IPS-18c (cell line): ENCODE data around the gene VIPR1.

Source experiments
- H3K4me3 ChIP-seq: 2 replicates; pipeline ENCODE4 v1.7.0; 2013; ENCODE audit warnings: low read depth, mild to moderate bottlenecking, low read length, moderate library complexity; ENCODE audit not compliant: insufficient read depth
- H3K9me3 ChIP-seq: one replicate; pipeline ENCODE4 v1.6.1; 2013; ENCODE audit warnings: mild to moderate bottlenecking, low read length, moderate library complexity; ENCODE audit not compliant: control insufficient read depth, insufficient read depth

The VIPR1 gene

DNA sequence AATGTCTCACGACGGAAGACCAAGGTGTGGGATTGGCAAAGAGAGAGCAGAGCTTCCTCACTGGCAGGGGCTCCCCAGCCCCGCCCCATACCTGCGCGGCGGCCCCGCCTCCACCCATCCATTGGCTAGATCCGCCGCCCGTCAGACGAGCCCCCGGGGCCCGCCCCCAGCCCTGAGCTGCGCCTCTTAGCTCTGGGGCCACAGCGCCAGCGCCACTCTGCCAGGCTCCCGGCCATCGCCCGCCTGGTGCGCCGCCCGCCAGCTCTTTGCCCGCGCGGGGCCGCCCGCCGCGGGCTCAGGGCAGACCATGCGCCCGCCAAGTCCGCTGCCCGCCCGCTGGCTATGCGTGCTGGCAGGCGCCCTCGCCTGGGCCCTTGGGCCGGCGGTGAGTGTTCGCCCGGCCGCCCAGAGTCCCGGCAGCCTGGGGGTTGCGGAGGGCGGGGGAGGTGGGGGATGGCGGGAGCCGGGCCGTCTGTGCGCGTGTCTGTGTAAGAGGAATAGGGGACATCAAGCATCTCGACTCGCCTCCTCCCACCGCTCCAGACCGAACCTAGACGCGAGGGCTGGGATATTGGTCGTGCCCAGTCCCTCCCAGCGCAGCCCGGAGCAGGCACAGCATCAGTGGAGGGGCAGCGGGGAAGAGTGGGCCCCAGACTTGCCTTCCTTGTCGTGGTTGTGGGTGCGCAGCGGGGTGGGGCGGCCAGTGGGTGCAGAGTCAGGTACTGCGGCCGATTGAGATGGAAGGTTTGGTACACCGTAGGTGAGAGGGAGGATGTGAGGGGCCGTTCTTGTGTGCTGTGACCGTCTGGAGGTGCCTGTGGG, at the start of gene VIPR1:
Gene VIPR1 (plus strand): TSS at position 215 of the 822 bp plus-strand sequence. CDS start 93 bp downstream, at position 308.
- Histone ChIP-seq H3K9me3 (no peaks in the 10 kb centered on the region), H3K4me3 (peak within 1 kb of the TSS; percentile 74)

GRCh38 chr3:42456211-42456610, 46.2 kb upstream of the VIPR1 start:
- no peaks in the 10 kb centered on the region for H3K9me3 ChIP-seq

DNA sequence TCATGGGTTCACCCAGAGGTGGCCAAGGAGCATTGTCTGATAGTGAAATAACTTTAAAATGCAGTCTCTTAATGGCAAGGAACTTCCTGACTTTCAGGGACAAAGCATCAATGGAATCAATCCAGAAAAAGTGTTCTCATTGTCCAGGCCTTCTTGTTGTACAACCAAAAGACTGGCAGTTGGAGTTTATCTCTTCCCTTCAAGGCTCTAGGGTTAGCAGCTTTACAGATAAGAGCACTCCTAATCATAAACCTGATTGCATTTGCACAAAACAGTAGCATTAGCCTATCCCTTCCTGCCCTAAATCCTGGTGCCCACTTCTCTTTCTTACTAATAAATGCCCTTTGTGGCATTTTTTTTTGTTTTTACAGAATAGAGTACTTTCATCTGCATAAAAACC, 43.3 kb upstream of the VIPR1 start:
- Histone ChIP-seq H3K4me3 (no peak overlapping the region), H3K9me3 (no peaks in the 10 kb centered on the region)

More at GRCh38 chr3:42456211-42456610, 46.2 kb upstream of the VIPR1 start:
- H3K4me3 ChIP-seq: no peak overlapping the region

DNA sequence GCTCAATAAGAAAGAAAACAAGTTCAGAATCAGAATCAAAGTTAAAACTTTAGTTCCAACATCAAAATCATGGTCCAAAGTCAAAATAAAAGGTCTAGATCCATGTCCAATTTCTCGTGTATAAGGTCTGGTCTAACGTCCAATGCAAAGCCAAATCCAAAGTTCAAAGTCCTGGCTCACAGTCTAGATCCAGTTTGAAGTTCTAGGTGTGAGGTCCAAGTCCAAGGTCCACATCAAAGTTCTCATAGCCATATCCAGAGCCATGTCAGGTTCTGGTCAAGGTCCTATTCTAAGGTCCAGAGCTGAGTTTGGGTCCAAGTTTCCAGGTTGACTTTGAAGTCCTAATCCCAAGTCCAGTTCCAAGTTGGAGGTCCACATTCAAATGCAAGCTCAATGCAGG, 40.7 kb upstream of the VIPR1 start:
- no peak overlapping the region for H3K4me3 ChIP-seq
- H3K9me3 ChIP-seq: no peaks in the 10 kb centered on the region

DNA sequence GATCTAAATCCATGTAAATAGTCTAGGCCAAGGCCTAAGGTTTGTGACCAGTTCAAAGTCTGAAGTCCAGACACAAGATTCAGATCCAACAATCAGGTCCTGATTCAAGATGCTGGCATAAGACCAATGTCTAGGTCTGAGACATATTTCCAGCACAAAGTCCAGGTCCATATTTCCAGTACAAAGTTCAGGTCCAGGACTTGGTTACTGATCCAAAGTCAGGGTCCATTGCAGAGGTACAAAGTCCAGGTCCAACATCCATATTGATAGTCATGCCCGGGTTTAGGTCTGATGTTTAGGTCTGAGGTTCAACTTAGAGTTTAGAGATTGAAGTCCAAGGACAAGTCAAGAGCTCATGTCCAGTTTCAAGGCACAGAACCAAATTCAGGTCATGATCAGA, 39.4 kb upstream of the VIPR1 start:
- Histone ChIP-seq H3K4me3 (no peak overlapping the region), H3K9me3 (no peaks in the 10 kb centered on the region)

GRCh38 chr3:42468111-42468510, 34.3 kb upstream of the VIPR1 start:
- no peaks in the 10 kb centered on the region for H3K9me3 ChIP-seq
- no peak overlapping the region for H3K4me3 ChIP-seq

DNA sequence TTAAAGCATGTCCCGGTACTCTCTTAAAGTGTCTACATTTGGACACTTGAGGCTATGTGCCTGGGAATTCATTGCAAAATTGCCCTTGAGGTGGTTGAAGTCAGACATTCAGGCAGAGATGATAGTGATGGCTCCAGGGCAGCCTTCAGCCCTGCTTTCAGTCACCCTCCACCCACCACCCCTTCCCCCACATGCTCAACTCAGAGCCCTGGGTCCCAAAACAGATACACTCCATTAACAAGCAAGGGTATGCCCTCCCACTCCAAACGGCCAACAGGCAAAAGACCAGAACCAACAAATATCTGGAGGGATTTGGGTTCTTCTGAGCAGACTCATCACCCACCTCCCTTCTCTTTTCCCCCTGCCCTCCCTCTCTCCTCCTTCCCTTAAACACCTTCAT, 29.9 kb upstream of the VIPR1 start:
- Histone ChIP-seq H3K9me3 (no peaks in the 10 kb centered on the region), H3K4me3 (no peak overlapping the region)

- H3K4me3 ChIP-seq: no peak overlapping the region
- H3K9me3 ChIP-seq: no peaks in the 10 kb centered on the region
Observed at GRCh38 chr3:42473083-42473932, 29.1 kb upstream of the VIPR1 start.

DNA sequence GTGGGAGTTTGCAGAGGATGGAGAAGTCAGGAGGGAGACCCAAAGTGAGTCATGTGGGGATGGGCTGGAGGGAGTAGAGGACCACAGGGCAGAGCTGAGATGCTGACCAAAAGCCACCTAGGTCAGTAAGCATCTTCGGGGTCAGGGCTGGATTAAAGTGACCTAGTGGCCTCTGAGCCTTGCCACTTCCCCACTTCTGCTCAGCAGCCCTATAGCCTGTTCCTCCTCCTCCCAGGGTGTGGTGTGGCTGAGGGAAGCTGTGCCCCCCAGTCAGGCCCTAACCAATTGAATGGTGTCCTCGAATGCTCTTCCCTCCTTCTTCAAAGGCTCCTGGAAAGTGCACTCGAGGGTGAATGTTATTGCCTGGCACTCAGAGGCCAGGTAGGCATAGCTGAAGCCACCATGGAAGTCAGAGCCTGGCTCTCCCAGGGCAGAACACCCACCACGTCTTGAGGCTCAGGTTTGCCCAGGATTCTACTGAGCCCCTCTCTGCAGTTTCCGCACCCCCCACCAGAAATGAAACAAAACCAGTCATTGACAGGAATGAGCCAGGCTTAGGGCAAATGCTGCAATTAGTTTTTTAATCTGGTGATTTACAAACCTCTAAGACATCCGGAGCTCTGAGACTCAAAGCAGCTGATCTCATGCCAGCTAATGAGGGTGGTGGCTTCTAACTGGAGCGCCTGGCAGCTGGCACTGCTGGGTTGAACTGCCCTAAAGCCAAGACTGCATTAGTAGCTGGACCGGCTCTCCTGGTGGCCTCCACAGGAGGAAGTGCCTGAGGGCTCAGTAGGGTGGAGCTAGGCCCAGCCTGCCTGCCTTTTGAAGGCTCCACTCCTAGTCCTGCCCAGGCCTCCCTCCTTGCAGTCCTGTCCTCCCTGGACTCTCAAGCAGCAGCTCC, 26.0 kb upstream of the VIPR1 start:
- Histone ChIP-seq H3K4me3 (no peak overlapping the region), H3K9me3 (no peaks in the 10 kb centered on the region)

DNA sequence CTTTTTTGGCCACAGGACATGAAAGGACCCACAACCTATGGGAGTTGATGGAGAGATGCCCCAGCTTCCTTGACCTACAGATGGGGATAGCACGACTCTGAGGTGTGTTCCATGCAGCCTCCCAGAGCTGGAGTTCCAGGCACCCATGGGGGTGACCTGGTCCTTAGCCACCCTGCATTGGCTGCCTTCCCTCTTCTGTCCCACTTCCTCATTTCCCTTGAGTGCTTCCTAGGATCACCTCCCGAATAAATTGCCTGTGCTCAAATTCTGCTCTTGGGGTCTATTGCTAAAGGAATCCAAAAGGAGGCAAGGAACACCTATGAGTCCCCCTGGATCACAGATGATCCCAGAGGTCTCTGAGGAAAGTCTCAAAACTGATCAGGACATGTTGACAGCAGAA, 24.7 kb upstream of the VIPR1 start:
- H3K9me3 ChIP-seq: no peaks in the 10 kb centered on the region
- no peak overlapping the region for H3K4me3 ChIP-seq

DNA sequence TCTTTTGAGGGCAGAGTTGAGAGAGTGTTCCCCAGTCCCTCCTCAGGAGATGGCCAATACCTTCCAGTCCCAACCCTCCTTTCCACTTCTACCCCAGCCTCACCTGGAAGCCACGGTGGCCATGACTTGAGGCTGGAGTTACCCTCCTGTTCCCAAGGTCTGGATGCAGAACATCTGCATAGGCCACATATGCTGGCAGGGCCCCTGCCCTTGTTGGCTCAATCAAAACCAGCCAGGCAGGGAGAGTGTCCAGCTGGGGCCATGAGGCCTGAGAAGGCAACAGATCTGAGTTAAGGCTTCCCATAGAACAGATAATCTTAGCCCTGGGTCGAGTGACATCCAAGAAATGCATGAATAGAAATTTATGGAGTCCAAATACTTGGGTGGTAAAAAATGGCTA, 23.6 kb upstream of the VIPR1 start:
- Histone ChIP-seq H3K9me3 (no peaks in the 10 kb centered on the region), H3K4me3 (no peak overlapping the region)

DNA sequence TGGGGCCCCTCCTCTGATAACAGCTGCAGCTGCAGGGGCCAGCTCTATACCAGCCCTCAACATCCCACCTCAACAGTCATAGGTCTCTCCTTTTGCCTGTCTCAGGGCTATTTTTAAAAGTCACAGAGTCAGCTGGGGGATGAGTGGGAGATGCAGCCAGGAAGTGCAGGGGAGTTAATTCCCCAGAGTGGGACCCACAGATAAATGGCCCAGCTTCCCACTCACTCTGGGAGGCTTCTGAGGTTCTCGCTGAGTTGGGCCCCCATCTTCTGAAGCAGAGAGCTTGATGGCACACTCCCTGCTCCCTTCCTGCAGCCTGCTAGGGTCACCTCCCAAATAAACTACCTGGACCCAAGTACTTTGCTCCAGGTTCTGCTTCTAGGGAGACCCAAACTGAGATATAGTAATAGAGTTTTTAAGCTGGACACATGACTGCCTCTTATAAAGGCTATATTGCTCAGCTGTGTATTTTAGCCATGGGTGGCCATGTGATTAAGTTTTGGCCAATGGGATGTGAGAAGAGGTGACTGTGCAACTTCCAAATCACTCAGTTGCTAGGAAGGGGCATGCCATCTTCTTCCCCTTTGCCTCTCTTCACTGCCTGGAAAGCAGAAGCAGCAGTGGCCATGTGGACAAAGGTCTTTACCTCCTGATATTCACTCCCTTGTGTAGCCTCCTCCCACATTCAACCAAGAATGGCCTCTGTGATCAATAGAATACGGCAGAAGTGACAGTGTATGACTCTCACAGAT, 15.5 kb upstream of the VIPR1 start:
- Histone ChIP-seq H3K9me3 (no peaks in the 10 kb centered on the region), H3K4me3 (no peak overlapping the region)

GRCh38 chr3:42488687-42489086, 13.8 kb upstream of the VIPR1 start:
- no peak overlapping the region for H3K4me3 ChIP-seq
- no peaks in the 10 kb centered on the region for H3K9me3 ChIP-seq

DNA sequence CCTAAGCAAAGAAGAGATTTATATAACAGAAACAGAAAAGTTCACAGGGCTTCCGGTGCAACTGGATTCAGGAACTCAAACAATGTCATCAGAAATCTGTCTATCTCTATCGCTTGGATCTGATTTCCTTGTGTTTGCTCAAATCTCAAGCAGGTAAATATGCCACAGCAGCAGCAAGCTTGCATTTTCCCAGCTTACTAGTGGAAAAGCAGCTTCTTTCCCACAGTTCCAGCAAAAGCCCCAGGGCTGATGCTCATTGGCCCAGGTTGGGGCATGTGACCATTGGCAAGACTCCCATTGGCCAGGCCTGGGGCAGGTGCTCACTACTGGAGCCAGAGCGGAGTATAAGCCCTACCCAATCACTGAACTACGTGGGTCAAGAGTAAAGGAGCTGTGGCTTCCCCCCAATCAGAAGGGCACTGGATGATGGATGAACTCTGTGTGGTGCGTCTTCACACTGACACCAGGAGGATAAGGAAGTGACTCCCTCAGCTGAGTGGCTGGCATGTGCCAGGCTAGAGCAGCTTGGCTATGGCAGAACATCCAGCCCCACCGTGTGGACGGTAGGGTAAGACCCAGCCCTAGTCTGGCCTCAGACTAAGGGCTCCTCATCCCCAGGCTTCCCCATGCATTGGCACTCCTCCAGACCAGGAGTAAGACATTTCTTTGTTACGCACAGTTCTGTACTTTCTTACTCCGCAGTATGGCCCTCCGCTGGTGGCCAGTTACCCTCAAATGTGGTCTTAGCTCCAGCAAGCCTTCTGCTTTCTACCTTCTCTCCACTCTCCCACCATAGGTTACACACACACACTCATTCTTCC, 13.1 kb upstream of the VIPR1 start:
- no peak overlapping the region for H3K4me3 ChIP-seq
- H3K9me3 ChIP-seq: no peaks in the 10 kb centered on the region

GRCh38 chr3:42489937-42490227, 12.6 kb upstream of the VIPR1 start:
- no peaks in the 10 kb centered on the region for H3K9me3 ChIP-seq
- H3K4me3 ChIP-seq: no peak overlapping the region

GRCh38 chr3:42490243-42490642, 12.2 kb upstream of the VIPR1 start:
- Histone ChIP-seq H3K9me3 (no peaks in the 10 kb centered on the region), H3K4me3 (no peak overlapping the region)
